ENCODE measurements around the gene PPP1R7.

The PPP1R7 gene

GRCh38 chr2:241131531-241131930 is 18.7 kb upstream of the PPP1R7 start:
- no peak for TF ChIP-seq CTCF (IDR thresholded peaks at IDR 0.05; ENCODE audit: low read depth, low read length)
- Histone ChIP-seq H3K27me3 (ENCODE audit: insufficient read depth, low read depth, severe bottlenecking) (no peaks in the 10 kb centered on the region), H3K9me3 (ENCODE audit: severe bottlenecking) (no peaks in the 10 kb centered on the region), H3K27ac (no peak overlapping the region), H3K4me3 (ENCODE audit: low read depth, low read length) (no peak overlapping the region), H3K36me3 (peaks cover 46% of the 10 kb centered on the region)
- no peak for DNase-seq

DNA sequence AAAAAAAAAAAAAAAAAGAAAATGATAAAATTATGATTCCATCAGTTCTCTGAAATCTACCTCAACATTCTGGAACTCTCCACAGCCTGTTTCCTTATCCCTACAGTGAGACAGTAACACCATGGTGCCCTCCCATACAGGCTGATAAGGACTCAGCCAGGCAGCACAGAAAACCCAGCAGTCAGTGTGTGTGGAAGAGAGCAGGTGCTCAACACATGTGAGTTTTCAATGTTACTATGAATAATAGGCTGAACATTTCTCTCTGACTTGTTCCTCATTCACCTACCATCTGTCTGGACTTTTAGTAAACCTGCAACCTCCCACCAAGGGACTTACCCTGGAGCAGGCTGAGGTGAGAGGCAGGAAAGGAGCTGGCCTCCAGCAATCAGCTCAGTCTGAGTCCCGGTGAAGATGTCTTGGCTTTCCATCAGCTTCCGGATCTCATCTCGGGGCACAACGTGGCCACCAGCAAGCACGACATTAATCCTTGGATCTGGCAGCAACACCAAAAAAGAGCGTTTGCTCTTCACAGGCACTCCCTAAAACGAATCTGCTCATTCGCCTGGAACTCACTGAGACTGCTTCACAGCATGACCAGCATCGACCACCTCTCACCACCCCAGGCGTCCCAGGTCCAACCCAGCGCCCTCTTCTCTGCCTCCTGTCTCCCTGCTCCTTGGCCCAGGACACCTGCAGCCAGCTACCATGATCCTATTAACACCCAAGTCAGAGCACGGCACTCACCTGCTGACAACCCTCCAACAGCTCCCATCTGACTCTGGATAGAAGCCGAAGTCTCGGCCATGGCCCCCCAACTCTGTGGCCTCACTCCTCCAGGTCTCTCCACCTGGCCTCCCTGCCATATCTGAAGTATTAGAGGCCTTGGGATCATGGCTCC is 17.5 kb upstream of the PPP1R7 start:
- Histone ChIP-seq H3K36me3 (peaks cover 44% of the 10 kb centered on the region), H3K27me3 (ENCODE audit: insufficient read depth, low read depth, severe bottlenecking) (no peaks in the 10 kb centered on the region), H3K4me3 (ENCODE audit: low read depth, low read length) (no peak overlapping the region), H3K9me3 (ENCODE audit: severe bottlenecking) (no peaks in the 10 kb centered on the region), H3K27ac (no peak overlapping the region)
- no peak for DNase-seq
- no peak for TF ChIP-seq CTCF (IDR thresholded peaks at IDR 0.05; ENCODE audit: low read depth, low read length)

GRCh38 chr2:241133436-241133820 is 16.8 kb upstream of the PPP1R7 start:
- Histone ChIP-seq H3K9me3 (ENCODE audit: severe bottlenecking) (no peaks in the 10 kb centered on the region), H3K36me3 (peaks cover 50% of the 10 kb centered on the region), H3K27ac (no peak overlapping the region), H3K27me3 (ENCODE audit: insufficient read depth, low read depth, severe bottlenecking) (no peaks in the 10 kb centered on the region), H3K4me3 (ENCODE audit: low read depth, low read length) (no peak overlapping the region)
- TF ChIP-seq CTCF (IDR thresholded peaks at IDR 0.05; ENCODE audit: low read depth, low read length) = no peak
- no peak for DNase-seq

DNA sequence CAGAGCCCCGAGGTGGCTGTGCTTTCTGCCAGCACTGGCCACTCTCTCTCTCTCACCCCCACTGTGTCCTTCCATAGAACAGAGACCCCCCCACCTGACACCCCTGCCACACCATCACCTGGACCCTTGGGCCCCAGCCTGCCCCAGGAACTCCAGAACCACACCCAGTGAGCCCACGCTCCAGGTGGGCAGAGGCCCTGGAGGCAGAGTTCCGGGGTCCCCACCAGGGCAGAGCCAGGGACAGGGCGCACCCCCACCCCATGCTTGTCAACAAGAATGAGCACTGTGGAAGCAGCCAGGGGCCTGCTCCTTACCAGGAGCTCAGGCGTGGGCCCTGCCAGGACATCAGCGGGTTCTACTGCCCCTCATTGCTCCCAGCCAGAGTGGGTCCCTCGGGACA is 15.6 kb upstream of the PPP1R7 start:
- Histone ChIP-seq H3K27ac (no peak overlapping the region), H3K36me3 (peaks cover 62% of the 10 kb centered on the region), H3K4me3 (ENCODE audit: low read depth, low read length) (no peak overlapping the region), H3K27me3 (ENCODE audit: insufficient read depth, low read depth, severe bottlenecking) (no peaks in the 10 kb centered on the region), H3K9me3 (ENCODE audit: severe bottlenecking) (no peaks in the 10 kb centered on the region)
- no peak for TF ChIP-seq CTCF (IDR thresholded peaks at IDR 0.05; ENCODE audit: low read depth, low read length)
- DNase-seq = no peak

DNA sequence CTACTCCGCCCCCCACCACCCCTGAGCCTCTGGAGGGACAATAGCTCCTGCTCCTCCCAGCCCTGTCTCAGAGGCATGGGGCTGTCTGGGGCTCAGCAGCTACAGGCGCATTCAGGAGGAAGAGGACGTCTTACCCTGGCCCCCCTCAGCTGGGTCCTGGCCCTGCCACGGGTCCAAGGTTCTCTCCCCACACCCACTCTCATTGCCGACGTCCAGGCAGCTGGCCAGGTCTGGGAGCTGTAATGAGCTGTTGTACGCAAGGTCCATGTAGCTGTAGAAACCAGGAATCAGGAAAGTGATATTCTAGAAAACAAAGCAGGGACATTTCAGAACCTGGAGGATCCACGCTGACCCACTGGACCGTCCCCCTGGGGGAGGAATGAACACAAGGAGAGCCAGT is 14.5 kb upstream of the PPP1R7 start:
- Histone ChIP-seq H3K27ac (no peak overlapping the region), H3K27me3 (ENCODE audit: insufficient read depth, low read depth, severe bottlenecking) (no peaks in the 10 kb centered on the region), H3K4me3 (ENCODE audit: low read depth, low read length) (no peak overlapping the region), H3K36me3 (peaks cover 65% of the 10 kb centered on the region), H3K9me3 (ENCODE audit: severe bottlenecking) (no peaks in the 10 kb centered on the region)
- DNase-seq = no peak
- TF ChIP-seq CTCF (IDR thresholded peaks at IDR 0.05; ENCODE audit: low read depth, low read length) = no peak

DNA sequence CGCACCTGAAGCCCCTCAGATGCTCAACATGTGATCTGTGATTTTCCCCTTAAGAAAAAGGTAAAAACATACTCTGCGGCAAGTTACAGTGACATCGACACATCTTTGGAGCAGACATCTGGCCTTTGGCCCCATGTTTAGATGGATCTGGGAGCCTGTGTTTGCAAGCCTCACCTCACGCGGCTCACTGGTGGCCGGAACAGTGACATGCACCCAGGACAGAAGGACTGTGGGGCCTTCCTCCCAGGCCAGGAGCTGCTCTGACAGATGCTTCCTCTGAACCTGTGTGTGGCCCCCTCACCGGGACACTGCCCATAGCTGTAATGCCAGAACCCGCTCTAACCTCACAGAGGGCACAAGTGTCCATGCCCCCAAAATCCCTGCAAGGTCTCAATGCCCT is 14.1 kb upstream of the PPP1R7 start:
- TF ChIP-seq CTCF (IDR thresholded peaks at IDR 0.05; ENCODE audit: low read depth, low read length) = no peak
- peaks cover 66% of the 10 kb centered on the region for H3K36me3 ChIP-seq
- no peaks in the 10 kb centered on the region for H3K27me3 ChIP-seq (ENCODE audit: insufficient read depth, low read depth, severe bottlenecking)
- H3K9me3 ChIP-seq (ENCODE audit: severe bottlenecking) = no peaks in the 10 kb centered on the region
- H3K27ac ChIP-seq = no peak overlapping the region
- H3K4me3 ChIP-seq (ENCODE audit: low read depth, low read length) = no peak overlapping the region
- no peak for DNase-seq

Data from WERI-Rb-1 (cell line).